EL (cell line): Measurements from ENCODE around the gene HAPLN1.

Experiments used
- DNase-seq: peaks from one replicate; pipeline ENCODE4 v3.0.0-alpha.2; 2016

The HAPLN1 gene

GRCh38 chr5:83633285-83633684 is 87.4 kb downstream of the HAPLN1 start:
- no peak for DNase-seq

DNA sequence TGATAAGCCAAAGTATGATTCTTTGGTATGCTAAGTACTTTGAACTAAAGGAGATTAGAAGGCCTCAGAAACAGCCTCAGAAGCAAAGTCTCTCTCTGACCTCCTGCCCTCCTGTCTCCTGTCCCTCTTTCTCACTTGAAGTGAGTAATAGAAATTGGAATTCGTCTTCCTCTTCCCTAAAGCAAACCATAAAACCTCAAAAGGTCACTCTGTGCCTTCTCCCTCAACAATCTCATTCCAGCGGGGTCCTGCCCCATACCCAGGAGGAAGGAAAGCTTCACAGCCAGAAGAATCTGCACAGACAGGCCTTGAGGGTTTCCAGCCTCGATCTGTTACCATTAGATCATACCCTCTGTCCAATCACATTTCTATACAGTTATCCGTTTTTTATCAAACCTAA is 87.8 kb downstream of the HAPLN1 start:
- peak; percentile 83 for DNase-seq

- DNase-seq = no peak
Measured at GRCh38 chr5:83628360-83628759, 92.3 kb downstream of the HAPLN1 start.

- DNase-seq = no peak
Measured at GRCh38 chr5:83614841-83615240, 105.8 kb downstream of the HAPLN1 start.

- peak; percentile 26 for DNase-seq
Measured at GRCh38 chr5:83608122-83608521, 112.5 kb downstream of the HAPLN1 start.

- no peak for DNase-seq
Measured at GRCh38 chr5:83595217-83595616, 125.4 kb downstream of the HAPLN1 start.

GRCh38 chr5:83590966-83591365 is 129.7 kb downstream of the HAPLN1 start:
- DNase-seq = no peak

GRCh38 chr5:83589786-83590185 is 130.9 kb downstream of the HAPLN1 start:
- DNase-seq = no peak
